ENCODE data around the gene FGD3. TPM values are rescaled to one million over a fixed set of nuclear protein-coding genes. Genes with fewer than 3 reads are reported as not detected.

Gene FGD3
- total RNA-seq (2011; cell fraction: chromatin; rRNA removed; ENCODE audit: low replicate concordance) = 0.18 and 0.56 TPM in 2 replicates
- 0.13 and 0.50 TPM in 2 replicates for total RNA-seq (2011; cell fraction: nucleolus; rRNA removed)
- total RNA-seq (2011; cell fraction: nucleoplasm; rRNA removed) = 0.22 and 0.23 TPM in 2 replicates
- total RNA-seq (2014; rRNA removed) (0.86 and 1.2 TPM in 2 replicates), total RNA-seq (2014; rRNA removed; fragmentation: Illumina TruSeq; extraction: Trizol) (0.22 and 0.29 TPM in 2 replicates), total RNA-seq (2015; rRNA removed; fragmentation: Illumina TruSeq; extraction: Trizol) (0.29 and 0.49 TPM in 2 replicates), total RNA-seq (2021) (0.76 and 1.3 TPM in 2 replicates), polyA plus RNA-seq (2011; rRNA removed) (0.09 and 0.13 TPM in 2 replicates), polyA plus RNA-seq (2014; fragmentation: Illumina TruSeq; extraction: Trizol) (0.44 and 0.56 TPM in 2 replicates), polyA plus RNA-seq (2014; fragmentation: Nextera tagmentation; extraction: Ambion mirVana) (under 1 TPM; 0.07 to 0.17 TPM), polyA plus RNA-seq (2014; rRNA removed) (0.52 and 0.67 TPM in 2 replicates), polyA minus RNA-seq (2011; rRNA and poly(A)+ RNA removed) (0.06 and 0.21 TPM in 2 replicates), Bru-seq, nascent RNA (percentile 25 among the genes with signal in this experiment), BruChase-seq, experiment 1, labeled RNA remaining after a 2-hour chase (percentile 22 among the genes with signal in this experiment), BruChase-seq, experiment 2, labeled RNA remaining after a 6-hour chase (percentile 18 among the genes with signal in this experiment)
- polyA plus RNA-seq (2011; cell fraction: cytosol; rRNA removed) = 0.18 and 0.24 TPM in 2 replicates
- 0.13 and 0.48 TPM in 2 replicates for polyA plus RNA-seq (2011; cell fraction: nucleus; rRNA removed)
- 0.83 and 2.0 TPM in 2 replicates for polyA plus RNA-seq (2012)
- polyA minus RNA-seq (2011; cell fraction: cytosol; rRNA and poly(A)+ RNA removed) = not detected in 2 replicates
- 0.11 and 0.27 TPM in 2 replicates for polyA minus RNA-seq (2011; cell fraction: nucleus; rRNA and poly(A)+ RNA removed)
- long read RNA-seq, experiment 1, partial matches to known transcripts = 1 of 2 reads
- long read RNA-seq, experiment 1, other reads (novel, unspliced or antisense) = 1 of 2 reads
- long read RNA-seq, experiment 2 = 0 reads
- long read RNA-seq, experiment 3, partial matches to known transcripts = 2 of 2 reads
- long read RNA-seq, experiment 3, other reads (novel, unspliced or antisense) = 0 of 2 reads

DNA sequence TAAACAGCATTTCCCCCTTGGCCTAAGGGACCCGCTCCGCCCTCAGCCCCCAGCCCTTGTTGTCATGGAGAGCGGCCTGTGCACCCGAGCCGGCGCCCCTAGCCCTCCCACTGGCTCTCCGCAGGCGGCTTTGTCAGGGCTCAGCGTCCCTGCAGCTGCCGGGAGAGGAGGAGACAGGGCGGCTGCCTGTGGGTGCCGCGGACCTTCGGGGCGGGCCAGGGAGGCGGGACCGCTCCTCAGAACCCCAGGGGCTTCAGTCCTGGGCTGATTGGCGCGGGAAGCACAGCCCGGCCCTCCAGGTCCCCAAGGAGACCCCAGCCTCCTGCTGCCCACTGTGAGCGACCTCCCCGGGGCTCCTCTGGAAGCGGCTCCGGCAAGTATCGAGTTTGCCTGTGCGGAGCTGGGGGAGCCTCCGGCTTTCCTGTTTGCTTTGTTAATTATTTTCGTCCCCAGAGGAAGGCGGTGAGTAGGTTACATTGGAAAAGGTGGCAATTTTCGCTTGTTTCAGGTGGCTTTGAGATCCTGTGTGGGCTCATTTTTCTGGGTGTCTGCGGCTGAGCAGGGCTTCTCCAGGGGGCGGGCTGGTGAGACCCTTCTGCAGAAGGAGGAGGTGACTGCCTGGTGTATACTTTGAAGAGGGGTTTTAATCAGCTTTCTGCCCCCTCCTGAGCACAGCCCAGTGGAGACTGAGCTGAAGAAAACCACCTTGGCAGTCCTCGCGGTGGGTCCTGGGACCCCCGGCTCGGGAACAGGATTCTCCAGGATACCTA lies at the start of gene FGD3:
TSS of gene FGD3 (plus strand) at position 256 of the 770 bp plus-strand sequence. CDS start 28,734 bp downstream, outside the sequence.
- Histone ChIP-seq H3K9me3 (replicated peaks; ENCODE audit: control insufficient read depth, insufficient read depth, low read depth, low read length) (peaks cover 3% of the 10 kb centered on the region; the same call in 1 of the 2 replicates), H3K4me1 (replicated peaks in 1 of 2; ENCODE audit: control insufficient read depth in 2 of 2, insufficient read depth in 2 of 2, low read length in 2 of 2) (peaks cover 0 to 6% of the 10 kb centered on the region in 2 experiments; a peak in 2 of 5 replicates), H3K79me2 (ENCODE audit: control insufficient read depth, insufficient read depth, low read length) (no peaks in the 10 kb centered on the region), H3K27me3 (ENCODE audit: control insufficient read depth in 2 of 2, insufficient read depth in 2 of 2, low read length in 2 of 2) (peaks cover 51 to 72% of the 10 kb centered on the region in 2 experiments), H4K20me1 (replicated peaks; ENCODE audit: control insufficient read depth, insufficient read depth, low read length) (no peaks in the 10 kb centered on the region), H3K9me1 (ENCODE audit: control insufficient read depth, insufficient read depth, low read length) (no peaks in the 10 kb centered on the region), H3K4me3 (no peak within 1 kb of the TSS), H3K4me2 (ENCODE audit: insufficient read depth, low read length) (no peak within 1 kb of the TSS), H3K36me3 (ENCODE audit: control insufficient read depth, insufficient read depth, low read length) (no peaks in the 10 kb centered on the region), H2AFZ (ENCODE audit: low read depth, low read length) (no peak within 1 kb of the TSS), H3K9ac (ENCODE audit: insufficient read depth in 1 of 2, low read depth in 2 of 2, low read length in 2 of 2) (peak within 1 kb of the TSS in 1 of 2 experiments; percentile 45; a peak in 1 of 4 replicates), H3K27ac (ENCODE audit: extremely low read depth, low read depth, low read length) (no peak within 1 kb of the TSS)
- in situ Hi-C loops (cut with MboI) = no loop called here
- TF ChIP-seq ZNF347 (CRISPR knock-in tag; IDR thresholded peaks at IDR 0.05; ENCODE audit: low read depth) (no peak), NCOA6 (IDR thresholded peaks at IDR 0.05) (no peak)
- FAIRE-seq (no peak), ATAC-seq (peak; percentile 57; the same call in 2 of the 3 replicates), DNase-seq (ENCODE audit: extremely low read depth in 1 of 4, low spot score in 3 of 4) (no peak)
- 3% methylated on average over 20 of the region's 36 CpGs for WGBS (ENCODE audit: insufficient coverage, low coverage, missing lambda C conversion rate)
- BruUV-seq (replicated peaks) = no TSS peak
- ChIA-PET POLR2A (interaction anchor here (0.6 kb wide), 1 partner anchor 231 kb away, joined by 3 read pairs; no protein-coding TSS in a partner anchor), CTCF (ENCODE audit: low intra/inter-chr PET ratio) (no interaction called here)
- intact Hi-C loops (cut with micrococcal nuclease) = no loop called here

Measured in K562 (cell line).